ENCODE results near the gene CD209.

- TF ChIP-seq, protein P1, sequence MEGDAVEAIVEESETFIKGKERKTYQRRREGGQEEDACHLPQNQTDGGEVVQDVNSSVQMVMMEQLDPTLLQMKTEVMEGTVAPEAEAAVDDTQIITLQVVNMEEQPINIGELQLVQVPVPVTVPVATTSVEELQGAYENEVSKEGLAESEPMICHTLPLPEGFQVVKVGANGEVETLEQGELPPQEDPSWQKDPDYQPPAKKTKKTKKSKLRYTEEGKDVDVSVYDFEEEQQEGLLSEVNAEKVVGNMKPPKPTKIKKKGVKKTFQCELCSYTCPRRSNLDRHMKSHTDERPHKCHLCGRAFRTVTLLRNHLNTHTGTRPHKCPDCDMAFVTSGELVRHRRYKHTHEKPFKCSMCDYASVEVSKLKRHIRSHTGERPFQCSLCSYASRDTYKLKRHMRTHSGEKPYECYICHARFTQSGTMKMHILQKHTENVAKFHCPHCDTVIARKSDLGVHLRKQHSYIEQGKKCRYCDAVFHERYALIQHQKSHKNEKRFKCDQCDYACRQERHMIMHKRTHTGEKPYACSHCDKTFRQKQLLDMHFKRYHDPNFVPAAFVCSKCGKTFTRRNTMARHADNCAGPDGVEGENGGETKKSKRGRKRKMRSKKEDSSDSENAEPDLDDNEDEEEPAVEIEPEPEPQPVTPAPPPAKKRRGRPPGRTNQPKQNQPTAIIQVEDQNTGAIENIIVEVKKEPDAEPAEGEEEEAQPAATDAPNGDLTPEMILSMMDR (IDR thresholded peaks at IDR 0.05), result no peak
- TF ChIP-seq POLR2AphosphoS5 (IDR thresholded peaks at IDR 0.05; ENCODE audit: insufficient read depth in 1 of 2, low read depth in 1 of 2), result no peak
These were observed 17.5 kb downstream of the CD209 start for GRCh38 chr19:7729831-7730285.
